ENCODE data around the gene HTRA3.

HTRA3 gene

GRCh38 chr4:8279321-8280157 is 10.0 kb downstream of the HTRA3 start:
- Histone ChIP-seq H3K9ac (no peak overlapping the region), H3K4me2 (ENCODE audit: low read length) (no peak overlapping the region), H3K79me2 (no peaks in the 10 kb centered on the region), H3K27me3 (ENCODE audit: control insufficient read depth, insufficient read depth, low read length) (no peaks in the 10 kb centered on the region), H3K4me1 (no peaks in the 10 kb centered on the region), H3K9me3 (ENCODE audit: control insufficient read depth, low read length) (no peaks in the 10 kb centered on the region), H3K36me3 (ENCODE audit: control insufficient read depth, insufficient read depth, low read length) (no peaks in the 10 kb centered on the region), H2AFZ (no peak overlapping the region), H3K27ac (no peak overlapping the region), H3K4me3 (ENCODE audit: low read depth, low read length) (no peak overlapping the region)
- no peak for TF ChIP-seq CTCF (IDR thresholded peaks at IDR 0.05)

GRCh38 chr4:8280158-8280875 is 10.8 kb downstream of the HTRA3 start:
- no peak for TF ChIP-seq CTCF (IDR thresholded peaks at IDR 0.05)
- no peaks in the 10 kb centered on the region for H3K79me2 ChIP-seq
- H3K9ac ChIP-seq = no peak overlapping the region
- H3K27me3 ChIP-seq (ENCODE audit: control insufficient read depth, insufficient read depth, low read length) = no peaks in the 10 kb centered on the region
- no peak overlapping the region for H3K4me2 ChIP-seq (ENCODE audit: low read length)
- no peaks in the 10 kb centered on the region for H3K4me1 ChIP-seq
- H3K27ac ChIP-seq = no peak overlapping the region
- no peak overlapping the region for H2AFZ ChIP-seq
- no peak overlapping the region for H3K4me3 ChIP-seq (ENCODE audit: low read depth, low read length)
- H3K36me3 ChIP-seq (ENCODE audit: control insufficient read depth, insufficient read depth, low read length) = no peaks in the 10 kb centered on the region
- no peaks in the 10 kb centered on the region for H3K9me3 ChIP-seq (ENCODE audit: control insufficient read depth, low read length)

GRCh38 chr4:8280876-8281440 is 11.4 kb downstream of the HTRA3 start:
- Histone ChIP-seq H3K27ac (no peak overlapping the region), H3K27me3 (ENCODE audit: control insufficient read depth, insufficient read depth, low read length) (no peaks in the 10 kb centered on the region), H3K9me3 (ENCODE audit: control insufficient read depth, low read length) (no peaks in the 10 kb centered on the region), H3K4me1 (no peaks in the 10 kb centered on the region), H3K9ac (no peak overlapping the region), H3K4me2 (ENCODE audit: low read length) (no peak overlapping the region), H3K4me3 (ENCODE audit: low read depth, low read length) (no peak overlapping the region), H2AFZ (no peak overlapping the region), H3K36me3 (ENCODE audit: control insufficient read depth, insufficient read depth, low read length) (no peaks in the 10 kb centered on the region), H3K79me2 (no peaks in the 10 kb centered on the region)
- TF ChIP-seq CTCF (IDR thresholded peaks at IDR 0.05) = no peak

GRCh38 chr4:8281519-8282133 is 12.1 kb downstream of the HTRA3 start:
- no peaks in the 10 kb centered on the region for H3K9me3 ChIP-seq (ENCODE audit: control insufficient read depth, low read length)
- H3K27me3 ChIP-seq (ENCODE audit: control insufficient read depth, insufficient read depth, low read length) = no peaks in the 10 kb centered on the region
- H3K4me3 ChIP-seq (ENCODE audit: low read depth, low read length) = no peak overlapping the region
- no peak for TF ChIP-seq CTCF (IDR thresholded peaks at IDR 0.05)
- no peak overlapping the region for H3K4me2 ChIP-seq (ENCODE audit: low read length)
- H2AFZ ChIP-seq = no peak overlapping the region
- H3K4me1 ChIP-seq = no peaks in the 10 kb centered on the region
- H3K27ac ChIP-seq = no peak overlapping the region
- no peaks in the 10 kb centered on the region for H3K36me3 ChIP-seq (ENCODE audit: control insufficient read depth, insufficient read depth, low read length)
- no peaks in the 10 kb centered on the region for H3K79me2 ChIP-seq
- no peak overlapping the region for H3K9ac ChIP-seq

Measured in parathyroid adenoma (tissue), 2 donors.